Activated naive CD4-positive, alpha-beta T cell treated with anti-CD3 and anti-CD28 coated beads, Interleukin-2, amount 10 ng/mL, durations not matched to agents 7 days and 5 days (primary cell): ENCODE results near the gene TGM2.

ENCODE experiments used
- CTCF ChIA-PET: fragments of 350-600 bp; sonication (Branson Sonifier 250); formaldehyde crosslinking; loops from one replicate; lab custom pipeline; 2021; ENCODE audit warnings: antibody characterized with exemption; lab: Charles Lee
- DNase-seq: peaks from one replicate; pipeline ENCODE4 v3.0.0-alpha.2; 2020
- H3K27ac Mint-ChIP-seq: one replicate; pipeline ENCODE4 v1.8.0; 2021; ENCODE audit warnings: mild to moderate bottlenecking, moderate library complexity, mixed read lengths
- H3K27me3 Mint-ChIP-seq: one replicate; pipeline ENCODE4 v1.8.0; 2021; ENCODE audit warnings: mild to moderate bottlenecking, mixed read lengths
- H3K36me3 Mint-ChIP-seq: one replicate; pipeline ENCODE4 v1.8.0; 2021; ENCODE audit warnings: mixed read lengths
- H3K4me1 Mint-ChIP-seq: one replicate; pipeline ENCODE4 v1.8.0; 2021; ENCODE audit warnings: mixed read lengths
- H3K4me3 Mint-ChIP-seq: one replicate; pipeline ENCODE4 v1.8.0; 2021; ENCODE audit warnings: mild to moderate bottlenecking, moderate library complexity, mixed read lengths
- H3K9me3 Mint-ChIP-seq: one replicate; pipeline ENCODE4 v1.8.0; 2021; ENCODE audit warnings: mixed read lengths

Gene TGM2

GRCh38 chr20:38166703-38167233, 1.7 kb upstream of the TGM2 start:
- CTCF ChIA-PET = interaction anchor here (0.8 to 2.6 kb wide), 5 partner anchors 53 to 109 kb away, joined by 3 to 8 read pairs (median 5); no protein-coding TSS in a partner anchor

GRCh38 chr20:38165966-38166702, 1.1 kb upstream of the TGM2 start:
- H3K27ac Mint-ChIP-seq = no peak overlapping the region
- H3K9me3 Mint-ChIP-seq = no peaks in the 10 kb centered on the region
- no peak for DNase-seq
- no peak overlapping the region for H3K4me3 Mint-ChIP-seq
- peaks cover 23% of the 10 kb centered on the region for H3K4me1 Mint-ChIP-seq
- peaks cover 39% of the 10 kb centered on the region for H3K27me3 Mint-ChIP-seq
- CTCF ChIA-PET = interaction anchor here (0.8 to 2.6 kb wide), 4 partner anchors 53 to 107 kb away, joined by 3 to 7 read pairs (median 4); no protein-coding TSS in a partner anchor
- no peaks in the 10 kb centered on the region for H3K36me3 Mint-ChIP-seq

More at GRCh38 chr20:38166703-38167233, 1.7 kb upstream of the TGM2 start:
- Mint-ChIP-seq H3K27ac (no peak overlapping the region), H3K4me3 (no peak overlapping the region), H3K9me3 (no peaks in the 10 kb centered on the region), H3K36me3 (no peaks in the 10 kb centered on the region), H3K4me1 (peaks cover 23% of the 10 kb centered on the region), H3K27me3 (peaks cover 39% of the 10 kb centered on the region)
- no peak for DNase-seq

DNA sequence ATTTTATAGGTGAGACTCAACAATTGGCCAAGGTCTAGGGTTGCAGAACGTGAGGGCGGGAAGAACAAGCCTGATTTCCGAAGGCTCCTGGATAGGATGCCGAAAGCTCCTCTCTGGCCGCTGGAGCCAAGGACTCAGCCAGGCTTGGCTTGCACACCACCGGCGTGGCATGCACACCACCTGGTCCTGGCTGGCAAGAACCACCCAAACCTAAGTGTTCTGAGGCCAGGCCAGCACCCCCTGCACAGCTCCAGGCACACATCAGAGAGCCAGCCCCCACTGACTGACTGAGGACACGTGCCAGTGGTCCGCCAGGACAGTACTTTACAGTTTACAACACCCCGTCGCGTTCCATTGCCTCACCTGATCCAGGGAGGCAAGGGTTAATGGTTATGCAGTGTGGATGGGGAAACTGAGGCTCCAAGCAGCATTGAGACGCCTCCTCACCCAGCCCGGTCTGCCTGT, 414 bp downstream of the TGM2 start:
- no peaks in the 10 kb centered on the region for H3K36me3 Mint-ChIP-seq
- H3K4me1 Mint-ChIP-seq = peaks cover 17% of the 10 kb centered on the region
- no peaks in the 10 kb centered on the region for H3K9me3 Mint-ChIP-seq
- CTCF ChIA-PET = interaction anchor here (0.7 to 2.6 kb wide), 6 partner anchors 8 to 113 kb away, joined by 3 to 10 read pairs (median 4); no protein-coding TSS in a partner anchor
- H3K27me3 Mint-ChIP-seq = peaks cover 43% of the 10 kb centered on the region
- no peak overlapping the region for H3K27ac Mint-ChIP-seq
- H3K4me3 Mint-ChIP-seq = no peak overlapping the region
- DNase-seq = no peak

DNA sequence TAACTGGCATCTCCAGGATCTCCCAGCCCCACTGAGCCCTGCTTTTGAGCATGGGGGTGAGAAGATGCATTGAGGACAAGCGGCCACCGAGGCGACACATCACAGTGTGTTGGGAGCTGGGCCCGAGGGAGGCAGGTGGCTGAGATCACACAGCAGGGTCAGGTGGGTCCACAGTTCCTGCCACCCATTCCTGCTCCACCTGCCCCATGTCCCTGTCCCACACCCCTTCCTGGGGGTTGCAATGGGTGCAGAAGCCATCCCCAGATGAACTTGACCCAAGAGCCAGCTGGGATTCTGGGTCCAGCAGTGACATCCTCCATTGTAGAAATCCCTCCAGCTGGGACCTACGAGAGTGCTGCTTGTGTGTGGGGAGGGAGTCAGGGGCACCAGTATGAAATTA, 1.0 kb downstream of the TGM2 start:
- no peak for DNase-seq
- H3K27ac Mint-ChIP-seq = no peak overlapping the region
- H3K36me3 Mint-ChIP-seq = no peaks in the 10 kb centered on the region
- peaks cover 13% of the 10 kb centered on the region for H3K4me1 Mint-ChIP-seq
- H3K4me3 Mint-ChIP-seq = no peak overlapping the region
- no peaks in the 10 kb centered on the region for H3K9me3 Mint-ChIP-seq
- H3K27me3 Mint-ChIP-seq = peaks cover 45% of the 10 kb centered on the region
- CTCF ChIA-PET = interaction anchor here (1.2 to 2.6 kb wide), 4 partner anchors 41 to 112 kb away, joined by 3 to 10 read pairs (median 4); no protein-coding TSS in a partner anchor

DNA sequence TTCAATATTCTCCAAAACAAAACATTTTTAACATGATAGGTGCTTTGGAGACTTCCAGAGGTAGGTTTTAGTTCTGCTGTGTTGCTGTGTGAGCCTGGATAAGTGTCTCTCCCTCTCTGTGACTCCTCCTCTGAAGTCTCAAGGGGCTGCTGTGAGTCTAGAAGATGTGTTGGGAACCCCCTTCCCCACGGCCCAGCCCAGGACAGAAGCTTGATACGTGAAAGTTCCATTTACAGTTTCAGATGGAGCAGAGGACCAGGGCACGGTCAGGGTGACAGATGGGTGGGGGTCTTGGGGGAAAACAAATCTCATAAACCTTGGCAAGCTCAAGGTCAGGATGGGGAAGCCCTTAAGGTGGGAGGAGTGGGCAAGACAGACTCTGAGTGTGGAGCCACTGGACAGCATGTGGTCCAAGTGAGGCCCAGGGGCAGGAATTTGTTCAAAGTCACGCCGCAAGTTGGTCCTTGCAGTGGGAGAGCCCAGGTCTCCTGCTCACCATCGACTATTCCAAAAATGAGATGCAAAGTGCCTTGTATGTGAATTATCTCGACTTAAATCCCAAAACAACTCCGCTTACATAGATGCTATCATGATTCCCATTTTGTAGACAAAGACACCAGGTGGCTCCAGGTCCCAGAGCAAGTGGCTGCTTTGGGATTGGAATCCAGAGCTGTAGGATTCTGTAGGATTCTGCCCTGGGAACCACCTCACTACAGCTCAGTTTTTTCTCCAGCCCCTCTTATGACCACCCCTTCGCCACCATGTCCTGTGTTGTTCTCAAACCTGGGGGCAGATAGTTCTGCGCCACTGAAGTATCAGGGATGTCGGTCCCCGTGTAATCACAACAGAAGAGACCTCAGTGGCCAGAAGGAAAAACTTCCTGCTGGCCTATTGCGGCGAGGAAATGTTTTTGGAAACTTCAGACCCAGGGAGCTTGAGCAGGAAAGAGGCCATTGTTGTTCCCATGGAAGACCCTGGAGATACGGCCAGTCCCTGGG, 1.9 kb downstream of the TGM2 start:
- peaks cover 5% of the 10 kb centered on the region for H3K4me1 Mint-ChIP-seq
- CTCF ChIA-PET = interaction anchor here (1.6 to 2.6 kb wide), 3 partner anchors 40 to 111 kb away, joined by 4 to 10 read pairs (median 5); no protein-coding TSS in a partner anchor
- DNase-seq = no peak
- H3K9me3 Mint-ChIP-seq = no peaks in the 10 kb centered on the region
- no peaks in the 10 kb centered on the region for H3K36me3 Mint-ChIP-seq
- H3K4me3 Mint-ChIP-seq = no peak overlapping the region
- peaks cover 45% of the 10 kb centered on the region for H3K27me3 Mint-ChIP-seq
- H3K27ac Mint-ChIP-seq = no peak overlapping the region

DNA sequence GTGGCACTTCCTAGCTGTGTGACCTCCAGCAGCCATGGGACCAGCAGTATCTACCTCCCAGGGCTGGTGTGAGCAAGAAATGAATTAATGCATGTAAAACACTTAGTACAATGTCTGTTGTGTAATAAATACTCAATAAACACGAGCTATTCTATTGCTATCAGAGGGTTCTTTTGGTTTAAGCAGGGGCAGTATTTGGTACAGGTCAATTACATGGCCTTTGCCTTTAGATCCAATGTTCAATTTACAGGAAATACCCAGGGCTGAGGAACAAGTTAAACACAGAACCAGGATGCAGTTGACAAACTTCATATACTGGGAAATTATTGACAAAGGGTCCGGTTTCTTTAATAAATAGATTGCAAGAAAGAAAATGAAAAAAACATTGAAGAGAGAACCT, 2.9 kb downstream of the TGM2 start:
- no peaks in the 10 kb centered on the region for H3K9me3 Mint-ChIP-seq
- H3K36me3 Mint-ChIP-seq = no peaks in the 10 kb centered on the region
- H3K4me3 Mint-ChIP-seq = no peak overlapping the region
- DNase-seq = no peak
- peaks cover 5% of the 10 kb centered on the region for H3K4me1 Mint-ChIP-seq
- CTCF ChIA-PET = no interaction called here
- no peak overlapping the region for H3K27ac Mint-ChIP-seq
- H3K27me3 Mint-ChIP-seq = peaks cover 45% of the 10 kb centered on the region

DNA sequence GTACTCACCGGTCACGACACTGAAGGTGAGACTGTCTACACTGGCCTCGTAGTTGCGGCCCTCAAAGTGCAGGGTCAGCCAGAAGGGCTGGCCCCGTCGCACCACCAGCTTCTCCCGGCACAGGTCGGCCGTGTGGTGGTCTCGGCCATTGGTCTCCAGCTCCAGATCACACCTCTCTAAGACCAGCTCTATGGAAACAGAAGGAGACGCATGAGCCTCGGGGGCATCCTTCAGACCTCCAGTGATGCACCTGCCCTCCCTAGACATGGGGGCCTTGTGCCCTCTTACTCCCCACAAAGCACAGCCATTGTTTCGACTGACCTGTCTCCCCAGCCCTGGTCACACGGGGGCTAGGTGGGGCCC, 3.7 kb downstream of the TGM2 start:
- DNase-seq = no peak
- Mint-ChIP-seq H3K27ac (no peak overlapping the region), H3K27me3 (peaks cover 40% of the 10 kb centered on the region), H3K4me3 (no peak overlapping the region), H3K9me3 (no peaks in the 10 kb centered on the region), H3K4me1 (peaks cover 5% of the 10 kb centered on the region), H3K36me3 (no peaks in the 10 kb centered on the region)
- CTCF ChIA-PET = interaction anchor here (0.6 kb wide), 2 partner anchors 195 to 259 kb away, joined by 3 read pairs; no protein-coding TSS in a partner anchor

DNA sequence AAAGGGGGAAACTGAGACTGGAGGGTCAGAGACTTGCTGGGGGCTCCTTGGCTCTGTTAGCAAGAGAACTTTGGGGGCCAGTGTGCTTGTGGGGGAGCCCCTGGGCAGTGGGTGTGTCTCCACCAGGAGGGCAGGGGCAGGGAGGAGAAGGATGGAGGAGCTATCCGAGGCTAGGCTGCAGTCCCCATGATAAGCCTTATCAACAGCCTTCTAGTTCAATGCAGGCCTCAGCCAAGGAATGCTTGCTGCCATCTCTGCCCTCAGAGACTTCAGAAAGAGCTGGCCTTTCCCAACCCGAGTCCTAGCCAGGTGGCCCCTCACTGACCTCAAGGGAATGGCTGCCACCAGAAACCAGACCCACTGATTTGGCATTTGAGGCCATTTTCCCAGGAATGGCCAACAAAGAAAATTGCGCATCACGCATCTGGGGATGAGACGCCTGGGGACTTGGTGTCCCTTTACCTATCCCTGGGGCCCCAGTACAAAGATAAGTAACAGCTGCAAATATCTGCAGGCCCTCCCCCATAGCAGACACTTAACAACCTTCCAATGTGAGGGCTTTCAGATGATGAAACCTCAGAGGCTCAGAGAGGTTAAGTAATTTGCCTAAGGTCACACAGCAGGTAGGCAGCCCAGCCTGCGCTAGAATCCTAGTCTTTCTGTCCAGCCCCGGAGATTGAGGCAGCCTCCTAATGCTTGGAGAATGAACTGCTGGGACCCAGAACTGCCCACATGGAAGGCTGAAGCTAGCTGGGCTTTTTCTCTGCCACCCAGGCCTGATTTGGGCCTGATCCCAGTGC, 4.9 kb downstream of the TGM2 start:
- Mint-ChIP-seq H3K4me1 (no peaks in the 10 kb centered on the region), H3K36me3 (no peaks in the 10 kb centered on the region), H3K4me3 (no peak overlapping the region), H3K27ac (no peak overlapping the region), H3K27me3 (peaks cover 33% of the 10 kb centered on the region), H3K9me3 (no peaks in the 10 kb centered on the region)
- CTCF ChIA-PET = no interaction called here
- DNase-seq = no peak

DNA sequence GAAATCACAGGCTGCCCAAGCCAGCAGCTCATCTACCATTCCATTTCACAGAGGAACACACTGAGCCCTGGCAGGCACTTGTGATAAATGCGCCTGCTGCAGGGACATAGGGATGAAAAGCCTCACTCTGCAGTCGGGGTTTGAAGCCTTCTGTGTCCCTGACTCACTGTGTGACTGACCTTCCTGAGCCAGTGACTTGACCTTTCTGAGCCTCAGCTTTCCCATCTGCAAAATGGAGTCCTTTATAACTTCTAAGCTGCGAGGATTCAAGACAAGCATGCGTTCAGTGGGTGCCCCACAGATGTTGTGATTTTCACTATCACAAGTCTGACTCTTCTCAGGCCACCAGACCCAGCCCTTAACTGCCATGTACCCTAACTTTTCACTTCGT, 5.5 kb downstream of the TGM2 start:
- H3K27ac Mint-ChIP-seq = no peak overlapping the region
- H3K27me3 Mint-ChIP-seq = peaks cover 27% of the 10 kb centered on the region
- no peak for DNase-seq
- H3K36me3 Mint-ChIP-seq = no peaks in the 10 kb centered on the region
- CTCF ChIA-PET = no interaction called here
- no peaks in the 10 kb centered on the region for H3K9me3 Mint-ChIP-seq
- H3K4me3 Mint-ChIP-seq = no peak overlapping the region
- H3K4me1 Mint-ChIP-seq = no peaks in the 10 kb centered on the region

GRCh38 chr20:38158701-38159351, 6.2 kb downstream of the TGM2 start:
- Mint-ChIP-seq H3K36me3 (no peaks in the 10 kb centered on the region), H3K4me3 (no peak overlapping the region), H3K27ac (no peak overlapping the region), H3K9me3 (no peaks in the 10 kb centered on the region), H3K27me3 (peaks cover 19% of the 10 kb centered on the region), H3K4me1 (no peaks in the 10 kb centered on the region)
- CTCF ChIA-PET = no interaction called here
- DNase-seq = no peak

DNA sequence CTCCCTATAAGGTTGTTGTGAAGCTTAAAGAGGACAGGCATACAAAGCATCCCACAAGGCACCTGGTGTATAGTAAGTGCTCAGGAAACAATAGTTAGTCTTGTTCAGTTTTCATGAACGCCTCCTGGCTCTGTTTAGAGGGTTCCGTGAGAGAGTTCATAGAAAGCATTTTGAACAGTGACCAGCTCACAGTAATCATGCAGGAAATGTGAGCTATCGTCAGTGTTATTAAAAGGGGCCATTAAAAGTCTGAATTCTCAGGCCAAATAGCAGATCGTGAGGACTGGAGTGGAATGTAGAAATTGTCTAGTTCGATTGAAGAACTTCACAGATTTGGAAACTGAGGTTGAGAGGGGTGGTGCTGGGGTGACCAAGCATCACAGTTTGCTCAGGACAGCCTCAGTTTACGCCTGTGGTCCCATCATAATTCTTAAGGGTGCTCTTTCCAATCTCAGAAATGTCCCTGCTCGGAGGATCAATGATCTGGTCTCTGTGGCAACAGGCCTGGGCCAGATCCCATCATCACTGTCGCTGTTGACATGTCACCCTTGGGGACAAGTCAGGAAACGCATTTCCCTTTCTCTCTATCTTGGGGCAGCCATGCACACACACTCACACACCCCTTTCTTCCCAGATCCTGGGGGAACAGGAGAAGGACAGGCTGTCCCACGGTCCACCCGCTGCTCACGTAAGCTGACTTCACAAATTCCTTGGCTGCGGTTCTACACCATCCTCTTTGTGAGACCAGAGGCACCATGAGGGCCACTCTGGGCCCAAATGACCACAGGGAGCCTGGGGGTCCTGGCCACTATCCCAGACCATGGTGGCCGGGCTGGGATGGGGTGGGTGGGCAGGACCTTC, 7.2 kb downstream of the TGM2 start:
- no peaks in the 10 kb centered on the region for H3K9me3 Mint-ChIP-seq
- no peak overlapping the region for H3K27ac Mint-ChIP-seq
- H3K36me3 Mint-ChIP-seq = no peaks in the 10 kb centered on the region
- no peak overlapping the region for H3K4me3 Mint-ChIP-seq
- H3K27me3 Mint-ChIP-seq = peaks cover 15% of the 10 kb centered on the region
- DNase-seq = no peak
- CTCF ChIA-PET = no interaction called here
- peaks cover 2% of the 10 kb centered on the region for H3K4me1 Mint-ChIP-seq

DNA sequence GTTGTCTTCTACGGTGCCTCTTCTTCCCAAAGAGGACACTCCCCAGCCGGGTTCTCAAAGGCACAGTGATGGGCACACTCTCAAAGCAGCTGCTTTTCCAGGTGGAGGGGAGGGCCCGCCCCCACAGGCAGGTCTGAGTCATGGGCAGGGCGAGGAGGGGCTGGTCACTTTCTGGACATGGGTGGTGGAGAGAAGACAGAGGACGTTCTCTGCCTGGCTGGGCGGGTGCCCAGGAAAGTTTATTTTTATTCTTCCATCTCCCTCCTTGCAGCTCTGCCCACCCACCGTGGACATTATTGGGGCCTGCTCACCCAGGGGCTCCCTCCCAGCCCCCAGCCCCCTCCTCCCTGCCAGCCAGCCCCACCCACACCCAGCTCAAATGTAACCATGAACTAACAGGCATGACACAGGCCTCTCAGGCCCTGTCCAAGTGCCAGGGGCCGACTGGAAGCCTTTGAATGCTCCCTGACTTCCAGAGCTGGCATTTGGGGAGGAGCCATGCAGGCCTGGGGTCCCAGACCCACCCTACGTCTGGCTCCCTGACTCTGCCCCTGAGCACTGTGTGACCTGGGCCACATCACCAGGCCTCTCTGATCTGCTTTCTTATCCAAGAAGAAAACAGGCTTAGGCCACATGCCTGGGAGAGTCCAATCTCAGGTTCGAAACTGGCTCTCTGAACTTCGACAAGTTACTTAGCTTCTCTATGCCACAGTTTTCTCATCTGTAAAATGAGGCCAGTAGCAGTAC, 8.0 kb downstream of the TGM2 start:
- no peak for DNase-seq
- CTCF ChIA-PET = interaction anchor here (1.0 kb wide), 1 partner anchor 8 kb away, joined by 3 read pairs; no protein-coding TSS in a partner anchor
- peaks cover 19% of the 10 kb centered on the region for H3K27me3 Mint-ChIP-seq

More for the DNA sequence above, 8.0 kb downstream of the TGM2 start:
- Mint-ChIP-seq H3K9me3 (no peaks in the 10 kb centered on the region), H3K27ac (no peak overlapping the region), H3K4me1 (peaks cover 10% of the 10 kb centered on the region), H3K4me3 (no peak overlapping the region), H3K36me3 (no peaks in the 10 kb centered on the region)
